ENCODE data around the gene MRPL16.

Gene MRPL16

DNA sequence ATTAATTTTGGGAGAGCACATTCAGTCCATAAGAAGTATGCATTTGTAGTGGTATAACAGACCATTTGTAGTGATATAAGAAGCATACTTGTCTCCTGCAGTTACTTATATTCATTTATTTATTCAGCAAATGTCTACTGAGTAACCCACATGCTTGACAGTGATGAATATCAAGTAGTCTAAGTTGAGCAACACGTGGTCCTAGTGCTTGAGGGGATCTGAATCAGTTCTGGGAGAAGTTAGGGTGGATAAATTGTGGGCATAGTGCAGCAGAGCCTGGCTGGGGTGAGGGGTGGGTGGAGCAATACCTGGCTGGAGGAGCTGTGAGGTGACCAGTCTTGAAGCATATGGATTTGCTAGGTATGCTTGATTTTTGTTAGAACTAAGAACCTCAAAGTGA lies 31.1 kb downstream of the MRPL16 start (continued):
- no peak for TF ChIP-seq ZNF639 (tag by site-specific recombination; IDR thresholded peaks at IDR 0.05)
- TF ChIP-seq ZNF184 (tag by site-specific recombination; IDR thresholded peaks at IDR 0.05): no peak
- no peak for TF ChIP-seq TRIM28 (IDR thresholded peaks at IDR 0.05; ENCODE audit: borderline replicate concordance, low read length)
- no peak for TF ChIP-seq GFI1B (tag by site-specific recombination; IDR thresholded peaks at IDR 0.05)
- no peak for TF ChIP-seq ZNF747 (tag by site-specific recombination; IDR thresholded peaks at IDR 0.05)
- no peak for TF ChIP-seq ZNF768 (tag by site-specific recombination; IDR thresholded peaks at IDR 0.05)
- TF ChIP-seq ZBTB26 (tag by site-specific recombination; optimal IDR thresholded peaks at IDR 0.05): no peak
- TF ChIP-seq ZBTB1 (tag by site-specific recombination; IDR thresholded peaks at IDR 0.05): no peak
- TF ChIP-seq ZNF140 (tag by site-specific recombination; IDR thresholded peaks at IDR 0.05): no peak
- TF ChIP-seq ZNF280D (tag by site-specific recombination; IDR thresholded peaks at IDR 0.05): no peak
- no peak for TF ChIP-seq ZNF692 (tag by site-specific recombination; IDR thresholded peaks at IDR 0.05)

GRCh38 chr11:59778122-59778521 lies 32.5 kb downstream of the MRPL16 start:
- POLR2A ChIA-PET: no interaction called here
- CTCF ChIA-PET: interaction anchor here (0.7 to 1.6 kb wide), 2 partner anchors 11 to 24 kb away, joined by 3 to 6 read pairs; partner anchors contain the start of gene STX3
- Histone ChIP-seq H3K36me3 (ENCODE audit: control insufficient read depth in 2 of 2, insufficient read depth in 1 of 2, low read length in 2 of 2) (peaks cover 8 to 53% of the 10 kb centered on the region in 2 experiments; a peak in 2 of 3 replicates), H3K4me1 (ENCODE audit: control insufficient read depth, insufficient read depth, low read length) (peaks cover 7% of the 10 kb centered on the region; the same call in 1 of the 2 replicates), H3K9me3 (ENCODE audit: control insufficient read depth, insufficient read depth, low read depth, low read length) (no peaks in the 10 kb centered on the region), H3K27ac (ENCODE audit: extremely low read depth, low read depth, low read length) (no peak overlapping the region), H3K4me3 (ENCODE audit: low read depth, low read length) (no peak overlapping the region)
- TF ChIP-seq ZNF133 (tag by site-specific recombination; IDR thresholded peaks at IDR 0.05): no peak
- TF ChIP-seq OVOL3 (tag by site-specific recombination; IDR thresholded peaks at IDR 0.05): no peak
- TF ChIP-seq, protein P1, sequence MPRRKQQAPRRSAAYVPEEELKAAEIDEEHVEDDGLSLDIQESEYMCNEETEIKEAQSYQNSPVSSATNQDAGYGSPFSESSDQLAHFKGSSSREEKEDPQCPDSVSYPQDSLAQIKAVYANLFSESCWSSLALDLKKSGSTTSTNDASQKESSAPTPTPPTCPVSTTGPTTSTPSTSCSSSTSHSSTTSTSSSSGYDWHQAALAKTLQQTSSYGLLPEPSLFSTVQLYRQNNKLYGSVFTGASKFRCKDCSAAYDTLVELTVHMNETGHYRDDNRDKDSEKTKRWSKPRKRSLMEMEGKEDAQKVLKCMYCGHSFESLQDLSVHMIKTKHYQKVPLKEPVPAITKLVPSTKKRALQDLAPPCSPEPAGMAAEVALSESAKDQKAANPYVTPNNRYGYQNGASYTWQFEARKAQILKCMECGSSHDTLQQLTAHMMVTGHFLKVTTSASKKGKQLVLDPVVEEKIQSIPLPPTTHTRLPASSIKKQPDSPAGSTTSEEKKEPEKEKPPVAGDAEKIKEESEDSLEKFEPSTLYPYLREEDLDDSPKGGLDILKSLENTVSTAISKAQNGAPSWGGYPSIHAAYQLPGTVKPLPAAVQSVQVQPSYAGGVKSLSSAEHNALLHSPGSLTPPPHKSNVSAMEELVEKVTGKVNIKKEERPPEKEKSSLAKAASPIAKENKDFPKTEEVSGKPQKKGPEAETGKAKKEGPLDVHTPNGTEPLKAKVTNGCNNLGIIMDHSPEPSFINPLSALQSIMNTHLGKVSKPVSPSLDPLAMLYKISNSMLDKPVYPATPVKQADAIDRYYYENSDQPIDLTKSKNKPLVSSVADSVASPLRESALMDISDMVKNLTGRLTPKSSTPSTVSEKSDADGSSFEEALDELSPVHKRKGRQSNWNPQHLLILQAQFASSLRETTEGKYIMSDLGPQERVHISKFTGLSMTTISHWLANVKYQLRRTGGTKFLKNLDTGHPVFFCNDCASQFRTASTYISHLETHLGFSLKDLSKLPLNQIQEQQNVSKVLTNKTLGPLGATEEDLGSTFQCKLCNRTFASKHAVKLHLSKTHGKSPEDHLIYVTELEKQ (tag by site-specific recombination; IDR thresholded peaks at IDR 0.05; ENCODE audit: borderline replicate concordance): no peak
- TF ChIP-seq ZBTB44 (tag by site-specific recombination; IDR thresholded peaks at IDR 0.05): no peak
- TF ChIP-seq ZBTB10 (tag by site-specific recombination; IDR thresholded peaks at IDR 0.05): no peak
- TF ChIP-seq, protein P2, sequence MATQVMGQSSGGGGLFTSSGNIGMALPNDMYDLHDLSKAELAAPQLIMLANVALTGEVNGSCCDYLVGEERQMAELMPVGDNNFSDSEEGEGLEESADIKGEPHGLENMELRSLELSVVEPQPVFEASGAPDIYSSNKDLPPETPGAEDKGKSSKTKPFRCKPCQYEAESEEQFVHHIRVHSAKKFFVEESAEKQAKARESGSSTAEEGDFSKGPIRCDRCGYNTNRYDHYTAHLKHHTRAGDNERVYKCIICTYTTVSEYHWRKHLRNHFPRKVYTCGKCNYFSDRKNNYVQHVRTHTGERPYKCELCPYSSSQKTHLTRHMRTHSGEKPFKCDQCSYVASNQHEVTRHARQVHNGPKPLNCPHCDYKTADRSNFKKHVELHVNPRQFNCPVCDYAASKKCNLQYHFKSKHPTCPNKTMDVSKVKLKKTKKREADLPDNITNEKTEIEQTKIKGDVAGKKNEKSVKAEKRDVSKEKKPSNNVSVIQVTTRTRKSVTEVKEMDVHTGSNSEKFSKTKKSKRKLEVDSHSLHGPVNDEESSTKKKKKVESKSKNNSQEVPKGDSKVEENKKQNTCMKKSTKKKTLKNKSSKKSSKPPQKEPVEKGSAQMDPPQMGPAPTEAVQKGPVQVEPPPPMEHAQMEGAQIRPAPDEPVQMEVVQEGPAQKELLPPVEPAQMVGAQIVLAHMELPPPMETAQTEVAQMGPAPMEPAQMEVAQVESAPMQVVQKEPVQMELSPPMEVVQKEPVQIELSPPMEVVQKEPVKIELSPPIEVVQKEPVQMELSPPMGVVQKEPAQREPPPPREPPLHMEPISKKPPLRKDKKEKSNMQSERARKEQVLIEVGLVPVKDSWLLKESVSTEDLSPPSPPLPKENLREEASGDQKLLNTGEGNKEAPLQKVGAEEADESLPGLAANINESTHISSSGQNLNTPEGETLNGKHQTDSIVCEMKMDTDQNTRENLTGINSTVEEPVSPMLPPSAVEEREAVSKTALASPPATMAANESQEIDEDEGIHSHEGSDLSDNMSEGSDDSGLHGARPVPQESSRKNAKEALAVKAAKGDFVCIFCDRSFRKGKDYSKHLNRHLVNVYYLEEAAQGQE (tag by site-specific recombination; IDR thresholded peaks at IDR 0.05): no peak

Measured in HEK293 (cell line).